ENCODE measurements around the gene MSLN. TPM values are rescaled to one million over a fixed set of nuclear protein-coding genes. Genes with fewer than 3 reads are reported as not detected.

Gene MSLN
- total RNA-seq, 6 experiments from 2014 or later = 0.25 TPM; not detected in 5

- TF ChIP-seq POLR2A (IDR thresholded peaks at IDR 0.05) (no peak), CTCF (IDR thresholded peaks at IDR 0.05) (no peak)
- Histone ChIP-seq H3K36me3 (no peaks in the 10 kb centered on the region), H3K27ac (no peak overlapping the region), H3K9me3 (no peaks in the 10 kb centered on the region), H3K27me3 (no peaks in the 10 kb centered on the region), H3K4me3 (no peak overlapping the region), H3K4me1 (no peaks in the 10 kb centered on the region)
- ATAC-seq (no peak), DNase-seq (no peak)
- intact Hi-C loops (cut with DNase I) = no loop called here
- 25% methylated on average over 1 of the region's 7 CpGs for WGBS (ENCODE audit: insufficient coverage, low coverage, low lambda C conversion rate, missing lambda C conversion rate)
These were observed 41.9 kb downstream of the MSLN start for GRCh38 chr16:802461-802860.

GRCh38 chr16:802914-803753 lies 42.6 kb downstream of the MSLN start:
- DNase-seq = no peak

GRCh38 chr16:803754-804080 lies 43.2 kb downstream of the MSLN start:
- ATAC-seq = no peak
- H3K27me3 ChIP-seq = no peaks in the 10 kb centered on the region
- WGBS (ENCODE audit: insufficient coverage, low coverage, low lambda C conversion rate, missing lambda C conversion rate) = 39% methylated on average over 8 of the region's 8 CpGs

More at GRCh38 chr16:802914-803753, 42.6 kb downstream of the MSLN start:
- no peaks in the 10 kb centered on the region for H3K36me3 ChIP-seq
- TF ChIP-seq POLR2A (IDR thresholded peaks at IDR 0.05) = no peak
- TF ChIP-seq CTCF (IDR thresholded peaks at IDR 0.05) = no peak
- H3K4me3 ChIP-seq = no peak overlapping the region
- intact Hi-C loops (cut with DNase I) = no loop called here
- WGBS (ENCODE audit: insufficient coverage, low coverage, low lambda C conversion rate, missing lambda C conversion rate) = 50% methylated on average over 3 of the region's 33 CpGs
- H3K27me3 ChIP-seq = no peaks in the 10 kb centered on the region
- no peaks in the 10 kb centered on the region for H3K9me3 ChIP-seq
- H3K27ac ChIP-seq = no peak overlapping the region
- no peak for ATAC-seq
- peaks cover 0 to 3% (median 0%) of the 10 kb centered on the region in 4 donors for H3K4me1 ChIP-seq

GRCh38 chr16:804193-805048 lies 43.9 kb downstream of the MSLN start:
- H3K27ac ChIP-seq = no peak overlapping the region
- H3K27me3 ChIP-seq = no peaks in the 10 kb centered on the region
- H3K4me3 ChIP-seq = no peak overlapping the region
- H3K9me3 ChIP-seq = no peaks in the 10 kb centered on the region
- WGBS (ENCODE audit: insufficient coverage, low coverage, low lambda C conversion rate, missing lambda C conversion rate) = 56% methylated on average over 15 of the region's 33 CpGs
- TF ChIP-seq POLR2A (IDR thresholded peaks at IDR 0.05) (no peak), CTCF (IDR thresholded peaks at IDR 0.05) (no peak)
- no peak for DNase-seq
- intact Hi-C loops (cut with DNase I) = no loop called here
- H3K36me3 ChIP-seq = no peaks in the 10 kb centered on the region
- H3K4me1 ChIP-seq = peaks cover 0 to 5% (median 0%) of the 10 kb centered on the region in 4 donors
- ATAC-seq = no peak

More at GRCh38 chr16:803754-804080, 43.2 kb downstream of the MSLN start:
- peaks cover 0 to 5% (median 0%) of the 10 kb centered on the region in 4 donors for H3K4me1 ChIP-seq
- H3K9me3 ChIP-seq = no peaks in the 10 kb centered on the region
- H3K27ac ChIP-seq = no peak overlapping the region
- TF ChIP-seq CTCF (IDR thresholded peaks at IDR 0.05) (no peak), POLR2A (IDR thresholded peaks at IDR 0.05) (no peak)
- no peak for DNase-seq
- H3K4me3 ChIP-seq = no peak overlapping the region
- intact Hi-C loops (cut with DNase I) = no loop called here
- no peaks in the 10 kb centered on the region for H3K36me3 ChIP-seq
